ENCODE results near the gene MSLN.

MSLN gene

GRCh38 chr16:802914-803753, 42.6 kb downstream of the MSLN start:
- Histone ChIP-seq H3K9me3 (ENCODE audit: insufficient read depth, low read length, severe bottlenecking) (no peaks in the 10 kb centered on the region), H3K9ac (ENCODE audit: low read depth, low read length) (no peak overlapping the region), H3K4me1 (ENCODE audit: insufficient read depth, low read length) (no peaks in the 10 kb centered on the region), H4K20me1 (ENCODE audit: insufficient read depth, low read length) (peaks cover 22% of the 10 kb centered on the region), H3K27ac (ENCODE audit: low read length) (no peak overlapping the region), H2AFZ (ENCODE audit: low read depth, low read length) (no peak overlapping the region), H3K36me3 (ENCODE audit: insufficient read depth, low read length) (peaks cover under 1% of the 10 kb centered on the region; the same call in 1 of the 2 replicates), H3K4me2 (ENCODE audit: insufficient read depth, low read length) (no peak overlapping the region), H3K4me3 (ENCODE audit: low read depth in 1 of 2, low read length in 2 of 2) (no peak overlapping the region), H3K79me2 (ENCODE audit: insufficient read depth, low read length) (no peaks in the 10 kb centered on the region), H3K27me3 (ENCODE audit: insufficient read depth, low read length, poor library complexity) (no peaks in the 10 kb centered on the region)
- DNase-seq (no peak), ATAC-seq (ENCODE audit: insufficient read depth, low read depth) (no peak)
- TF ChIP-seq EZH2 (IDR thresholded peaks at IDR 0.05; ENCODE audit: borderline replicate concordance, low read depth, low read length, severe bottlenecking), result no peak
- no peak for TF ChIP-seq CTCF (IDR thresholded peaks at IDR 0.05; ENCODE audit: borderline replicate concordance, extremely low read depth, low read length, poor library complexity, severe bottlenecking)

GRCh38 chr16:803754-804080, 43.2 kb downstream of the MSLN start:
- ATAC-seq (ENCODE audit: insufficient read depth, low read depth), result no peak
- Histone ChIP-seq H3K4me2 (ENCODE audit: insufficient read depth, low read length) (no peak overlapping the region), H3K9ac (ENCODE audit: low read depth, low read length) (no peak overlapping the region), H3K27me3 (ENCODE audit: insufficient read depth, low read length, poor library complexity) (no peaks in the 10 kb centered on the region), H3K36me3 (ENCODE audit: insufficient read depth, low read length) (no peaks in the 10 kb centered on the region), H4K20me1 (ENCODE audit: insufficient read depth, low read length) (peaks cover 20% of the 10 kb centered on the region), H3K79me2 (ENCODE audit: insufficient read depth, low read length) (no peaks in the 10 kb centered on the region), H3K9me3 (ENCODE audit: insufficient read depth, low read length, severe bottlenecking) (no peaks in the 10 kb centered on the region), H3K4me1 (ENCODE audit: insufficient read depth, low read length) (no peaks in the 10 kb centered on the region), H2AFZ (ENCODE audit: low read depth, low read length) (no peak overlapping the region), H3K27ac (ENCODE audit: low read length) (no peak overlapping the region), H3K4me3 (ENCODE audit: low read depth in 1 of 2, low read length in 2 of 2) (no peak overlapping the region)
- DNase-seq, result no peak
- TF ChIP-seq CTCF (IDR thresholded peaks at IDR 0.05; ENCODE audit: borderline replicate concordance, extremely low read depth, low read length, poor library complexity, severe bottlenecking) (no peak), EZH2 (IDR thresholded peaks at IDR 0.05; ENCODE audit: borderline replicate concordance, low read depth, low read length, severe bottlenecking) (no peak)

- Histone ChIP-seq H3K79me2 (ENCODE audit: insufficient read depth, low read length) (no peaks in the 10 kb centered on the region), H3K27ac (ENCODE audit: low read length) (no peak overlapping the region), H3K4me1 (ENCODE audit: insufficient read depth, low read length) (no peaks in the 10 kb centered on the region), H3K27me3 (ENCODE audit: insufficient read depth, low read length, poor library complexity) (no peaks in the 10 kb centered on the region), H3K4me3 (ENCODE audit: low read depth in 1 of 2, low read length in 2 of 2) (no peak overlapping the region), H3K9me3 (ENCODE audit: insufficient read depth, low read length, severe bottlenecking) (no peaks in the 10 kb centered on the region), H3K9ac (ENCODE audit: low read depth, low read length) (no peak overlapping the region), H3K4me2 (ENCODE audit: insufficient read depth, low read length) (no peak overlapping the region), H3K36me3 (ENCODE audit: insufficient read depth, low read length) (no peaks in the 10 kb centered on the region), H2AFZ (ENCODE audit: low read depth, low read length) (no peak overlapping the region), H4K20me1 (ENCODE audit: insufficient read depth, low read length) (peaks cover 15% of the 10 kb centered on the region)
- no peak for DNase-seq
- ATAC-seq (ENCODE audit: insufficient read depth, low read depth), result no peak
- TF ChIP-seq CTCF (IDR thresholded peaks at IDR 0.05; ENCODE audit: borderline replicate concordance, extremely low read depth, low read length, poor library complexity, severe bottlenecking) (no peak), EZH2 (IDR thresholded peaks at IDR 0.05; ENCODE audit: borderline replicate concordance, low read depth, low read length, severe bottlenecking) (no peak)
These were observed 43.9 kb downstream of the MSLN start for GRCh38 chr16:804193-805048.
